NCI-H510A (cell line): ENCODE results near the gene KCNB1.
"Not testable (repeated sequence)": the region's sequence is repeated elsewhere in the genome, so short reads cannot be mapped to it uniquely, and the experiment has no call there.

Experiments used
- DNase-seq: peaks from one replicate; lab custom pipeline; 2025; lab: John Stamatoyannopoulos, UW

Gene KCNB1

GRCh38 chr20:49433333-49433732, 49.1 kb downstream of the KCNB1 start:
- DNase-seq = no peak

GRCh38 chr20:49432550-49432949, 49.9 kb downstream of the KCNB1 start:
- no peak for DNase-seq

GRCh38 chr20:49431329-49431728, 51.1 kb downstream of the KCNB1 start:
- no peak for DNase-seq

GRCh38 chr20:49430320-49430719, 52.1 kb downstream of the KCNB1 start:
- DNase-seq = no peak

- DNase-seq = no peak
Observed at GRCh38 chr20:49427751-49428518, 54.5 kb downstream of the KCNB1 start.

- DNase-seq = no peak
Observed at GRCh38 chr20:49426873-49427272, 55.6 kb downstream of the KCNB1 start.

- DNase-seq = no peak
Observed at GRCh38 chr20:49426395-49426794, 56.1 kb downstream of the KCNB1 start.

- no peak for DNase-seq
Observed at GRCh38 chr20:49424536-49424935, 57.9 kb downstream of the KCNB1 start.

- DNase-seq = no peak
Observed at GRCh38 chr20:49422161-49422560, 60.3 kb downstream of the KCNB1 start.

- DNase-seq = no peak
Observed at GRCh38 chr20:49420811-49421295, 61.6 kb downstream of the KCNB1 start.

GRCh38 chr20:49420292-49420691, 62.2 kb downstream of the KCNB1 start:
- DNase-seq = no peak

- no peak for DNase-seq
Observed at GRCh38 chr20:49419785-49420184, 62.7 kb downstream of the KCNB1 start.

GRCh38 chr20:49418809-49419208, 63.7 kb downstream of the KCNB1 start:
- no peak for DNase-seq

GRCh38 chr20:49417843-49418555, 64.5 kb downstream of the KCNB1 start:
- no peak for DNase-seq

- DNase-seq = no peak
Observed at GRCh38 chr20:49415668-49416044, 66.8 kb downstream of the KCNB1 start.

GRCh38 chr20:49415005-49415667, 67.3 kb downstream of the KCNB1 start:
- DNase-seq = no peak

- no peak for DNase-seq
Observed at GRCh38 chr20:49413677-49414076, 68.8 kb downstream of the KCNB1 start.

GRCh38 chr20:49412953-49413352, 69.5 kb downstream of the KCNB1 start:
- DNase-seq = no peak

- DNase-seq = no peak
Observed at GRCh38 chr20:49412254-49412653, 70.2 kb downstream of the KCNB1 start.

GRCh38 chr20:49411221-49411925, 71.1 kb downstream of the KCNB1 start:
- no peak for DNase-seq

GRCh38 chr20:49409975-49410621, 72.4 kb downstream of the KCNB1 start:
- DNase-seq = not testable (repeated sequence)
